IMR-90 (cell line): Measurements from ENCODE around the gene WHRN. TPM values are rescaled to one million over a fixed set of nuclear protein-coding genes. Genes with fewer than 3 reads are reported as not detected.

ENCODE experiments used
- ATAC-seq: fragments of 200-7000 bp; cut with Tn5 transposase; 2 replicates; pipeline ENCODE4 v1.9.1; 2020; ENCODE audit warnings: low read depth, mild to moderate bottlenecking, moderate library complexity
- BruUV-seq: library from RNA; stranded (reverse); fragments of 400-500 nt; replicated peaks from 2 replicates; lab custom pipeline; 2021; lab: Mats Ljungman, UMichigan
- CTCF ChIA-PET: fragments of 300-600 bp; formaldehyde crosslinking; extraction: SDS; loops from one replicate; lab custom pipeline; 2021; ENCODE audit warnings: antibody characterized with exemption; lab: Yijun Ruan, JAX
- POLR2A ChIA-PET: fragments of 300-600 bp; sonication (Branson Sonifier 250); formaldehyde crosslinking; loops from one replicate; lab custom pipeline; 2022; ENCODE audit warnings: antibody characterized with exemption; ENCODE audit not compliant: unreplicated experiment; lab: Charles Lee
- DNase-seq: peaks from one replicate; pipeline ENCODE4 v3.0.0; 2013
- H2AFZ ChIP-seq: replicated peaks from 2 replicates; pipeline ENCODE3; 2013; ENCODE audit warnings: low read length, mild to moderate bottlenecking; ENCODE audit not compliant: poor library complexity
- H2AK5ac ChIP-seq: 2 replicates; pipeline ENCODE4 v1.6.1; 2013; ENCODE audit warnings: low read depth, low read length, inconsistent platforms
- H2AK9ac ChIP-seq: replicated peaks from 2 replicates; pipeline ENCODE3; 2013; ENCODE audit warnings: mild to moderate bottlenecking, low read depth, low read length, moderate library complexity; ENCODE audit not compliant: poor library complexity
- H2BK120ac ChIP-seq: 2 replicates; pipeline ENCODE4 v1.6.1; 2013; ENCODE audit warnings: low read depth, low read length, inconsistent platforms
- H2BK15ac ChIP-seq: 3 replicates; pipeline ENCODE4 v1.6.1; 2013; ENCODE audit warnings: low read depth, low read length, inconsistent platforms
- H2BK20ac ChIP-seq: 2 replicates; pipeline ENCODE4 v1.6.1; 2013; ENCODE audit warnings: low read depth, mild to moderate bottlenecking, inconsistent platforms, low read length, moderate library complexity
- H2BK5ac ChIP-seq: 2 replicates; pipeline ENCODE4 v1.6.1; 2013; ENCODE audit warnings: mild to moderate bottlenecking, low read depth, low read length, inconsistent platforms; ENCODE audit not compliant: poor library complexity, severe bottlenecking
- H3K14ac ChIP-seq: replicated peaks from 2 replicates; pipeline ENCODE4 v1.6.1; 2013; ENCODE audit warnings: low read depth, low read length, inconsistent platforms
- H3K18ac ChIP-seq: 2 replicates; pipeline ENCODE4 v1.6.1; 2013; ENCODE audit warnings: low read depth, low read length, control low read depth
- H3K23ac ChIP-seq: 2 replicates; pipeline ENCODE4 v1.6.1; 2013; ENCODE audit warnings: low read depth, low read length, inconsistent platforms
- H3K27ac ChIP-seq: 2 replicates; pipeline ENCODE4 v1.5.1; 2013; ENCODE audit warnings: mild to moderate bottlenecking, control low read depth, low read length; ENCODE audit not compliant: insufficient read depth
- H3K27me3 ChIP-seq: 2 replicates; pipeline ENCODE4 v1.6.1; 2013; ENCODE audit warnings: low read length; ENCODE audit not compliant: control insufficient read depth, insufficient read depth
- H3K36me3 ChIP-seq: 2 replicates; pipeline ENCODE4 v1.6.1; 2013; ENCODE audit warnings: low read length, mixed read lengths; ENCODE audit not compliant: control insufficient read depth, insufficient read depth
- H3K4ac ChIP-seq: 2 replicates; pipeline ENCODE4 v1.6.1; 2013; ENCODE audit warnings: low read depth, low read length, inconsistent platforms
- H3K4me1 ChIP-seq: 2 replicates; pipeline ENCODE4 v1.6.1; 2013; ENCODE audit warnings: low read length, mixed read lengths; ENCODE audit not compliant: control insufficient read depth, insufficient read depth
- H3K4me2 ChIP-seq: 2 replicates; pipeline ENCODE4 v1.6.1; 2013; ENCODE audit warnings: low read depth, mild to moderate bottlenecking, control low read depth, low read length, moderate library complexity
- H3K4me3 ChIP-seq: 2 replicates; pipeline ENCODE4 v1.5.1; 2013; ENCODE audit warnings: low read depth, mild to moderate bottlenecking, control low read depth, low read length, moderate library complexity; ENCODE audit not compliant: insufficient read depth
- H3K56ac ChIP-seq: 2 replicates; pipeline ENCODE4 v1.6.1; 2013; ENCODE audit warnings: low read length, inconsistent platforms; ENCODE audit not compliant: insufficient read depth; ENCODE audit errors: extremely low read depth
- H3K79me1 ChIP-seq, 2 experiments: 2 replicates each; pipeline ENCODE4 v1.6.1; 2013; ENCODE audit warnings: low read length in 2 of 2, inconsistent platforms in 1 of 2, low read depth in 1 of 2
- H3K9ac ChIP-seq: 2 replicates; pipeline ENCODE4 v1.6.1; 2013; ENCODE audit warnings: low read depth, low read length, control low read depth
- H3K9me1 ChIP-seq: 2 replicates; pipeline ENCODE4 v1.6.1; 2013; ENCODE audit warnings: low read length, inconsistent platforms; ENCODE audit not compliant: insufficient read depth
- H3K9me3 ChIP-seq: 2 replicates; pipeline ENCODE4 v1.6.1; 2013; ENCODE audit warnings: low read length; ENCODE audit not compliant: control insufficient read depth, insufficient read depth
- H4K20me1 ChIP-seq: 2 replicates; pipeline ENCODE4 v1.6.1; 2013; ENCODE audit warnings: low read length, inconsistent platforms; ENCODE audit not compliant: insufficient read depth
- H4K5ac ChIP-seq: 2 replicates; pipeline ENCODE4 v1.6.1; 2013; ENCODE audit warnings: mild to moderate bottlenecking, low read depth, low read length, control low read depth
- H4K8ac ChIP-seq, 2 experiments: 2 replicates each; pipeline ENCODE4 v1.6.1; 2013; ENCODE audit warnings: low read depth in 2 of 2, low read length in 2 of 2, control low read depth in 1 of 2, inconsistent platforms in 1 of 2
- H4K91ac ChIP-seq: 2 replicates; pipeline ENCODE4 v1.6.1; 2013; ENCODE audit warnings: low read depth, low read length, inconsistent platforms; ENCODE audit not compliant: insufficient read depth
- CTCF ChIP-seq: conservative IDR thresholded peaks from 2 replicates; pipeline ENCODE4 v1.5.1; 2012; ENCODE audit warnings: mild to moderate bottlenecking, low read depth, low read length, improper control_type of control experiment
- ELK1 ChIP-seq: fragments of 150-350 bp; IDR thresholded peaks from 2 replicates; pipeline ENCODE4 v1.6.1; 2016; ENCODE audit warnings: low read depth, mild to moderate bottlenecking, low read length, moderate library complexity, borderline replicate concordance
- MAFK ChIP-seq: IDR thresholded peaks from 2 replicates; pipeline ENCODE4 v1.6.1; 2012; ENCODE audit warnings: low read depth, low read length, improper control_type of control experiment
- MAZ ChIP-seq: IDR thresholded peaks from 2 replicates; pipeline ENCODE4 v1.6.1; 2012; ENCODE audit warnings: low read depth, mild to moderate bottlenecking, low read length, improper control_type of control experiment, moderate library complexity, borderline replicate concordance
- MXI1 ChIP-seq: IDR thresholded peaks from 2 replicates; pipeline ENCODE4 v1.6.1; 2012; ENCODE audit warnings: low read depth, mild to moderate bottlenecking, low read length, moderate library complexity, borderline replicate concordance
- WGBS, 2 experiments: methylation state at CpG; one replicate each; pipeline versions ENCODE4 v1.1.5 to v1.1.7; 2013; ENCODE audit warnings: missing lambda C conversion rate in 2 of 2; ENCODE audit not compliant: insufficient read length in 1 of 2; ENCODE audit errors: extremely low coverage in 2 of 2; 5-methylcytosine and 5-hydroxymethylcytosine counted together
- dilution Hi-C: fragments of 300-500 bp; cut with HindIII; formaldehyde crosslinking; loops from one replicate; pipeline ENCODE4 v1.14.3; 2018; ENCODE audit warnings: low sequenced_read_pairs; ENCODE audit not compliant: unreplicated experiment
- in situ Hi-C: fragments of 300-500 bp; cut with MboI; formaldehyde crosslinking; loops from 3 replicates; pipeline ENCODE4 v1.14.3; 2019; ENCODE audit warnings: low sequenced_read_pairs, inconsistent platforms, mixed read lengths
- intact Hi-C: fragments of 100-400 bp; cut with micrococcal nuclease; formaldehyde crosslinking; loops from 2 replicates; pipeline ENCODE4 v1.10.0; 2022
- polyA plus RNA-seq, 3 experiments: library from polyadenylated mRNA; depleted of rRNA; stranded (reverse); fragments of >200 nt; gene quantifications; 2 replicates each; pipeline ENCODE4 v1.2.3, GENCODE V29; 2012; ENCODE audit warnings: low replicate concordance in 1 of 3
- total RNA-seq: library from RNA; depleted of rRNA; stranded (reverse); fragments of >200 nt; gene quantifications from 2 replicates; pipeline ENCODE4 v1.2.3, GENCODE V29; 2012

WHRN gene
- total and polyA plus RNA-seq, 2 of the 4 experiments (the other 2 are of a cell fraction) = 0.18 to 2.6 TPM

- no peak for TF ChIP-seq MAZ
These were observed 37.4 kb downstream of the WHRN start (continued) for GRCh38 chr9:114467910-114468309.

- H4K91ac ChIP-seq = no peak overlapping the region
- no peak overlapping the region for H2BK20ac ChIP-seq
- H3K4ac ChIP-seq = no peak overlapping the region
- H2AK5ac ChIP-seq = no peak overlapping the region
- DNase-seq (no peak), ATAC-seq (no peak)
- H3K4me2 ChIP-seq = no peak overlapping the region
- intact Hi-C loops = no loop called here
- H2AFZ ChIP-seq = no peak overlapping the region
- peaks cover 6% of the 10 kb centered on the region for H3K9me3 ChIP-seq
- H4K8ac ChIP-seq = no peak overlapping the region
- no peaks in the 10 kb centered on the region; a peak in 1 of 4 replicates for H3K79me1 ChIP-seq
- TF ChIP-seq MAFK (no peak), MXI1 (no peak), CTCF (no peak), ELK1 (no peak)
- no peak overlapping the region for H2BK120ac ChIP-seq
- H3K4me1 ChIP-seq = no peaks in the 10 kb centered on the region
- no peak overlapping the region for H3K18ac ChIP-seq
- BruUV-seq = no TSS peak
- no peak overlapping the region for H4K5ac ChIP-seq
- in situ Hi-C loops = no loop called here
- H2BK5ac ChIP-seq = no peak overlapping the region
- no peak overlapping the region for H3K14ac ChIP-seq
- no peaks in the 10 kb centered on the region; the same call in 1 of the 2 replicates for H3K36me3 ChIP-seq
- ChIA-PET CTCF (no interaction called here), POLR2A (no interaction called here)
- no peak overlapping the region for H3K4me3 ChIP-seq
- H3K23ac ChIP-seq = no peak overlapping the region
- H2BK15ac ChIP-seq = no peak overlapping the region
- no peak overlapping the region for H3K56ac ChIP-seq
- dilution Hi-C loops = no loop called here
- no peak overlapping the region for H2AK9ac ChIP-seq
- WGBS, 2 experiments = 92% methylated on average over 11 of the region's 19 CpGs; no CpG with 5 or more reads in 1 of the 2 experiments
- peaks cover 2% of the 10 kb centered on the region; the same call in 1 of the 2 replicates for H3K27me3 ChIP-seq
- H4K20me1 ChIP-seq = no peaks in the 10 kb centered on the region
- no peaks in the 10 kb centered on the region; the same call in 1 of the 2 replicates for H3K9me1 ChIP-seq
- H3K9ac ChIP-seq = no peak overlapping the region
- H3K27ac ChIP-seq = no peak overlapping the region
These were observed 38.0 kb downstream of the WHRN start for GRCh38 chr9:114467226-114467750.
